Kidney tubule cell (primary cell): ENCODE measurements around the gene RAB12.

ENCODE experiments used
- DNase-seq: peaks from one replicate; pipeline ENCODE4 v3.0.0-alpha.2; 2018; ENCODE audit warnings: low spot score

Gene RAB12

GRCh38 chr18:8685141-8685913, 76.1 kb downstream of the RAB12 start:
- DNase-seq, result peak; percentile 27

GRCh38 chr18:8685914-8686216, 76.6 kb downstream of the RAB12 start:
- no peak for DNase-seq

GRCh38 chr18:8686611-8687010, 77.4 kb downstream of the RAB12 start:
- no peak for DNase-seq

- no peak for DNase-seq
These were observed 79.1 kb downstream of the RAB12 start for GRCh38 chr18:8688216-8688800.

GRCh38 chr18:8688816-8689215, 79.6 kb downstream of the RAB12 start:
- no peak for DNase-seq
